D721Med (cell line): ENCODE results near the gene DUSP28.

ENCODE experiments used
- DNase-seq: peaks from one replicate; pipeline ENCODE4 v3.0.0; 2011; ENCODE audit warnings: low spot score; ENCODE audit not compliant: insufficient read length
- FAIRE-seq: peaks from 2 replicates; lab custom pipeline; 2011; peaks lifted over from hg19 to GRCh38; lab: Jason Lieb, UNC
- CTCF ChIP-seq: IDR thresholded peaks from 2 replicates; pipeline ENCODE4 v1.5.1; 2012; ENCODE audit warnings: mild to moderate bottlenecking, control low read depth; ENCODE audit not compliant: insufficient read depth; ENCODE audit errors: missing control alignments

DUSP28 gene

DNA sequence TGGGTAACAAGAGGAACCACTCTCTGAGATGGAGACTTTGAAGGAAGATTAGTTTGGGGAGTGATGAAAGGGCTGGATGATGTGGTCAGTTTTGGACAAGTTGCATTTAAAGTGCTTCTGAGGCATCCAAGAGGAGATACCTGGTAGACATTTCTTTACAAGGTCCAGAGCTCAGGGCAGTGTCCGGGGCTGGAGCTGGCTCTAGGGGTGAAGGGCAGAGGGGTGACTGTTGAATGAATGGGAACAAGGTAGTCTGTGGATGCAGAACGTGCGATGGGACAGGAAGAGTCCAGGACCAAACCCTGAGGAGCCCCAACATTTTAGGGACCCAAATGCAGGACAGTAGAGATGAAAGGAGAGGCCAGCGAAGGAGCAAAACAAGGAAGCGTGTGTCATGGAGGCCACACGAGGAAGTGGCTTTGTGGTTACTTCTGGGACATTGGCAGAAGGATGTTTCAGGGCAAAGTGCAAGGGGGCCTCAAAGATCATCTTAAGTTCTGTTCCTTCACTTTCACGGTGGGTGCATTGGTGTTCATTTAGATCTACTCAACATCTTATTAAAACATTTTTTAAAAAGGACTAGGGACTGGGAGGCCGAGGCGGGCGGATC lies 51.5 kb downstream of the DUSP28 start:
- FAIRE-seq: no peak
- no peak for DNase-seq
- no peak for TF ChIP-seq CTCF
